ENCODE results near the gene GABARAP.

The GABARAP gene

GRCh38 chr17:7280519-7281073, 38.3 kb upstream of the GABARAP start:
- H3K4me1 Mint-ChIP-seq = peaks cover 13% of the 10 kb centered on the region
- DNase-seq (ENCODE audit: low spot score in 2 of 2) (peak; percentile 38 to 80), ATAC-seq (replicated peaks; ENCODE audit: extremely low read depth, poor library complexity, severe bottlenecking) (peak; percentile 91)
- H3K27ac Mint-ChIP-seq (ENCODE audit: low read depth) = no peak overlapping the region
- H3K4me3 Mint-ChIP-seq = peak overlapping the region; percentile 77
- no peaks in the 10 kb centered on the region for H3K9me3 Mint-ChIP-seq
- H3K36me3 Mint-ChIP-seq (ENCODE audit: insufficient read depth) = peaks cover 2% of the 10 kb centered on the region
- peaks cover 31% of the 10 kb centered on the region for H3K27me3 Mint-ChIP-seq

GRCh38 chr17:7279448-7279847, 37.2 kb upstream of the GABARAP start:
- Mint-ChIP-seq H3K4me3 (no peak overlapping the region), H3K27me3 (peaks cover 24% of the 10 kb centered on the region)

GRCh38 chr17:7266784-7267183, 24.5 kb upstream of the GABARAP start:
- no peak for ATAC-seq (replicated peaks; ENCODE audit: extremely low read depth, poor library complexity, severe bottlenecking)
- no peak overlapping the region for H3K4me3 Mint-ChIP-seq
- H3K4me1 Mint-ChIP-seq = peaks cover 18% of the 10 kb centered on the region
- H3K27ac Mint-ChIP-seq (ENCODE audit: low read depth) = no peak overlapping the region
- peaks cover 3% of the 10 kb centered on the region for H3K36me3 Mint-ChIP-seq (ENCODE audit: insufficient read depth)
- peaks cover 44% of the 10 kb centered on the region for H3K27me3 Mint-ChIP-seq
- DNase-seq (ENCODE audit: low spot score in 2 of 2) = no peak
- no peaks in the 10 kb centered on the region for H3K9me3 Mint-ChIP-seq

More at GRCh38 chr17:7279448-7279847, 37.2 kb upstream of the GABARAP start:
- Mint-ChIP-seq H3K27ac (ENCODE audit: low read depth) (no peak overlapping the region), H3K9me3 (no peaks in the 10 kb centered on the region), H3K36me3 (ENCODE audit: insufficient read depth) (peaks cover 2% of the 10 kb centered on the region), H3K4me1 (peaks cover 13% of the 10 kb centered on the region)
- DNase-seq (ENCODE audit: low spot score in 2 of 2) (no peak), ATAC-seq (replicated peaks; ENCODE audit: extremely low read depth, poor library complexity, severe bottlenecking) (no peak)

- Mint-ChIP-seq H3K9me3 (no peaks in the 10 kb centered on the region), H3K27me3 (peaks cover 34% of the 10 kb centered on the region), H3K4me1 (peaks cover 18% of the 10 kb centered on the region), H3K36me3 (ENCODE audit: insufficient read depth) (peaks cover 7% of the 10 kb centered on the region), H3K4me3 (peak overlapping the region; percentile 77), H3K27ac (ENCODE audit: low read depth) (no peak overlapping the region)
- ATAC-seq (replicated peaks; ENCODE audit: extremely low read depth, poor library complexity, severe bottlenecking) = no peak
- DNase-seq (ENCODE audit: low spot score in 2 of 2) = no peak
Measured at GRCh38 chr17:7263801-7264078, 21.5 kb upstream of the GABARAP start.

- peak overlapping the region; percentile 86 for H3K27ac Mint-ChIP-seq (ENCODE audit: low read depth)
- no peaks in the 10 kb centered on the region for H3K9me3 Mint-ChIP-seq
- peaks cover 18% of the 10 kb centered on the region for H3K4me1 Mint-ChIP-seq
- no peak for DNase-seq (ENCODE audit: low spot score in 2 of 2)
- ATAC-seq (replicated peaks; ENCODE audit: extremely low read depth, poor library complexity, severe bottlenecking) = peak; percentile 22
- H3K4me3 Mint-ChIP-seq = peak overlapping the region; percentile 77
- H3K27me3 Mint-ChIP-seq = peaks cover 34% of the 10 kb centered on the region
- peaks cover 7% of the 10 kb centered on the region for H3K36me3 Mint-ChIP-seq (ENCODE audit: insufficient read depth)
Measured at GRCh38 chr17:7262935-7263800, 20.9 kb upstream of the GABARAP start.

- DNase-seq (ENCODE audit: low spot score in 2 of 2) (no peak), ATAC-seq (replicated peaks; ENCODE audit: extremely low read depth, poor library complexity, severe bottlenecking) (no peak)
- peaks cover 34% of the 10 kb centered on the region for H3K27me3 Mint-ChIP-seq
- peak within 1 kb of the TSS; percentile 77 for H3K4me3 Mint-ChIP-seq
- peaks cover 9% of the 10 kb centered on the region for H3K36me3 Mint-ChIP-seq (ENCODE audit: insufficient read depth)
- H3K27ac Mint-ChIP-seq (ENCODE audit: low read depth) = peak within 1 kb of the TSS; percentile 86
- H3K9me3 Mint-ChIP-seq = no peaks in the 10 kb centered on the region
- H3K4me1 Mint-ChIP-seq = peaks cover 18% of the 10 kb centered on the region
Measured at GRCh38 chr17:7262192-7262934, 20.1 kb upstream of the GABARAP start, which contains the start of gene CLDN7. Gene CLDN7, minus strand, starts transcription at chr17:7262478. Its CDS starts 435 bp downstream, at chr17:7262043.

- H3K36me3 Mint-ChIP-seq (ENCODE audit: insufficient read depth) = peaks cover 16% of the 10 kb centered on the region
- H3K27ac Mint-ChIP-seq (ENCODE audit: low read depth) = no peak overlapping the region
- peak overlapping the region; percentile 75 for H3K4me3 Mint-ChIP-seq
- DNase-seq (ENCODE audit: low spot score in 2 of 2) (no peak), ATAC-seq (replicated peaks; ENCODE audit: extremely low read depth, poor library complexity, severe bottlenecking) (peak; percentile 10)
- H3K27me3 Mint-ChIP-seq = peaks cover 28% of the 10 kb centered on the region
- H3K4me1 Mint-ChIP-seq = peaks cover 18% of the 10 kb centered on the region
- H3K9me3 Mint-ChIP-seq = no peaks in the 10 kb centered on the region
Measured at GRCh38 chr17:7261379-7262191, 19.3 kb upstream of the GABARAP start.

- H3K4me1 Mint-ChIP-seq = peaks cover 18% of the 10 kb centered on the region
- H3K36me3 Mint-ChIP-seq (ENCODE audit: insufficient read depth) = peaks cover 21% of the 10 kb centered on the region
- peaks cover 22% of the 10 kb centered on the region for H3K27me3 Mint-ChIP-seq
- DNase-seq (ENCODE audit: low spot score in 2 of 2) = no peak
- peak overlapping the region; percentile 75 for H3K4me3 Mint-ChIP-seq
- no peaks in the 10 kb centered on the region for H3K9me3 Mint-ChIP-seq
- peak; percentile 41 for ATAC-seq (replicated peaks; ENCODE audit: extremely low read depth, poor library complexity, severe bottlenecking)
- no peak overlapping the region for H3K27ac Mint-ChIP-seq (ENCODE audit: low read depth)
Measured at GRCh38 chr17:7260651-7261378, 18.6 kb upstream of the GABARAP start.

- DNase-seq (ENCODE audit: low spot score in 2 of 2) (no peak), ATAC-seq (replicated peaks; ENCODE audit: extremely low read depth, poor library complexity, severe bottlenecking) (no peak)
- Mint-ChIP-seq H3K4me3 (peak overlapping the region; percentile 18), H3K4me1 (peaks cover 18% of the 10 kb centered on the region), H3K36me3 (ENCODE audit: insufficient read depth) (peaks cover 25% of the 10 kb centered on the region), H3K27ac (ENCODE audit: low read depth) (no peak overlapping the region), H3K27me3 (peaks cover 22% of the 10 kb centered on the region), H3K9me3 (no peaks in the 10 kb centered on the region)
Measured at GRCh38 chr17:7260151-7260550, 17.9 kb upstream of the GABARAP start.

- H3K36me3 Mint-ChIP-seq (ENCODE audit: insufficient read depth) = peaks cover 31% of the 10 kb centered on the region
- ATAC-seq (replicated peaks; ENCODE audit: extremely low read depth, poor library complexity, severe bottlenecking) (no peak), DNase-seq (ENCODE audit: low spot score in 2 of 2) (no peak)
- no peaks in the 10 kb centered on the region for H3K9me3 Mint-ChIP-seq
- H3K4me3 Mint-ChIP-seq = no peak overlapping the region
- H3K27ac Mint-ChIP-seq (ENCODE audit: low read depth) = no peak overlapping the region
- H3K27me3 Mint-ChIP-seq = peaks cover 22% of the 10 kb centered on the region
- peaks cover 22% of the 10 kb centered on the region for H3K4me1 Mint-ChIP-seq
Measured at GRCh38 chr17:7259555-7259889, 17.3 kb upstream of the GABARAP start.

GRCh38 chr17:7258731-7259554, 16.7 kb upstream of the GABARAP start:
- DNase-seq (ENCODE audit: low spot score in 2 of 2) (no peak), ATAC-seq (replicated peaks; ENCODE audit: extremely low read depth, poor library complexity, severe bottlenecking) (no peak)
- Mint-ChIP-seq H3K27ac (ENCODE audit: low read depth) (no peak overlapping the region), H3K36me3 (ENCODE audit: insufficient read depth) (peaks cover 34% of the 10 kb centered on the region), H3K27me3 (peaks cover 16% of the 10 kb centered on the region), H3K9me3 (no peaks in the 10 kb centered on the region), H3K4me3 (no peak overlapping the region), H3K4me1 (peaks cover 19% of the 10 kb centered on the region)
